GM18951 (cell line): ENCODE data around the gene FAM161B.
A peak's percentile ranks its signal among the peaks of the same experiment; 100 is the strongest.
"Not testable (repeated sequence)": the region's sequence is repeated elsewhere in the genome, so short reads cannot be mapped to it uniquely, and the experiment has no call there.

Source experiments
- POLR2A ChIP-seq: IDR thresholded peaks from 4 replicates; pipeline ENCODE4 v1.6.1; 2011; ENCODE audit warnings: mild to moderate bottlenecking; ENCODE audit not compliant: insufficient read length, insufficient read depth; ENCODE audit errors: extremely low read depth
- in situ Hi-C: fragments of 300-500 bp; cut with MboI; formaldehyde crosslinking; loops from one replicate; pipeline ENCODE4 v1.12.0; 2022; ENCODE audit warnings: low sequenced_read_pairs, mixed read lengths, inconsistent platforms; ENCODE audit not compliant: unreplicated experiment

FAM161B gene, protein sequence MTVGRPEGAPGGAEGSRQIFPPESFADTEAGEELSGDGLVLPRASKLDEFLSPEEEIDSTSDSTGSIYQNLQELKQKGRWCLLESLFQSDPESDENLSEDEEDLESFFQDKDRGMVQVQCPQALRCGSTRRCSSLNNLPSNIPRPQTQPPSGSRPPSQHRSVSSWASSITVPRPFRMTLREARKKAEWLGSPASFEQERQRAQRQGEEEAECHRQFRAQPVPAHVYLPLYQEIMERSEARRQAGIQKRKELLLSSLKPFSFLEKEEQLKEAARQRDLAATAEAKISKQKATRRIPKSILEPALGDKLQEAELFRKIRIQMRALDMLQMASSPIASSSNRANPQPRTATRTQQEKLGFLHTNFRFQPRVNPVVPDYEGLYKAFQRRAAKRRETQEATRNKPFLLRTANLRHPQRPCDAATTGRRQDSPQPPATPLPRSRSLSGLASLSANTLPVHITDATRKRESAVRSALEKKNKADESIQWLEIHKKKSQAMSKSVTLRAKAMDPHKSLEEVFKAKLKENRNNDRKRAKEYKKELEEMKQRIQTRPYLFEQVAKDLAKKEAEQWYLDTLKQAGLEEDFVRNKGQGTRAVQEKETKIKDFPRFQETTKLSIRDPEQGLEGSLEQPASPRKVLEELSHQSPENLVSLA

GRCh38 chr14:73949752-73950734 lies at the start of gene FAM161B, which contains the start of gene COQ6:
Gene FAM161B, minus strand, starts transcription at chr14:73950094. Its CDS starts 68 bp downstream, at chr14:73950026.
Gene COQ6, plus strand, starts transcription at chr14:73950302. Its CDS starts 31 bp downstream, at chr14:73950333.
- TF ChIP-seq POLR2A, result peak; percentile 94
- in situ Hi-C loops, result no loop called here

GRCh38 chr14:73998726-73999125 lies 48.8 kb upstream of the FAM161B start:
- TF ChIP-seq POLR2A, result no peak
- in situ Hi-C loops, result no loop called here

DNA sequence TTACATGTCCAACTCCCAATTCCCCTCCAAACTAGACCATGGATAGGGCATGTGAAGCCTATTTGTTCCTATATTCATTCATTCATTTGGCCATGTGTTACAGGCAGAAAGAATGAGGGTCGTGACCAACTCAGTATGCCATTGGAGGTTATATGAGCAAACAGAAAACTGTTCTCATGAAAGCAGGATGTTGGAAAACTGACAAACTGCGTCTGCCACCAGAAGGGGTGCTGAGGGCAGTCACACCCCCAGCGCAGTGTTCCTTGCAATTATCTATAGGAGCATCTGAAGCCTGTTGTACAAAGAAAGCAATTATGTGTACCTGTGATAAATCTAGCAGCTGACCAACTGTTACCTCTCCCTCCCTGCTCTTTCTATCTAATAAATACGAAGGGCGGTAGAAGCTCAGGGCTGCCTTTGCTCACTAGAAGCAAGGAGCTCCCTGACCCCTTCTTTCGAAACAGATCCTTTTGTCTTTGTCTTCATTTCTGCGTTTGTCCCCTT lies 48.1 kb upstream of the FAM161B start:
- in situ Hi-C loops, result no loop called here
- no peak for TF ChIP-seq POLR2A

DNA sequence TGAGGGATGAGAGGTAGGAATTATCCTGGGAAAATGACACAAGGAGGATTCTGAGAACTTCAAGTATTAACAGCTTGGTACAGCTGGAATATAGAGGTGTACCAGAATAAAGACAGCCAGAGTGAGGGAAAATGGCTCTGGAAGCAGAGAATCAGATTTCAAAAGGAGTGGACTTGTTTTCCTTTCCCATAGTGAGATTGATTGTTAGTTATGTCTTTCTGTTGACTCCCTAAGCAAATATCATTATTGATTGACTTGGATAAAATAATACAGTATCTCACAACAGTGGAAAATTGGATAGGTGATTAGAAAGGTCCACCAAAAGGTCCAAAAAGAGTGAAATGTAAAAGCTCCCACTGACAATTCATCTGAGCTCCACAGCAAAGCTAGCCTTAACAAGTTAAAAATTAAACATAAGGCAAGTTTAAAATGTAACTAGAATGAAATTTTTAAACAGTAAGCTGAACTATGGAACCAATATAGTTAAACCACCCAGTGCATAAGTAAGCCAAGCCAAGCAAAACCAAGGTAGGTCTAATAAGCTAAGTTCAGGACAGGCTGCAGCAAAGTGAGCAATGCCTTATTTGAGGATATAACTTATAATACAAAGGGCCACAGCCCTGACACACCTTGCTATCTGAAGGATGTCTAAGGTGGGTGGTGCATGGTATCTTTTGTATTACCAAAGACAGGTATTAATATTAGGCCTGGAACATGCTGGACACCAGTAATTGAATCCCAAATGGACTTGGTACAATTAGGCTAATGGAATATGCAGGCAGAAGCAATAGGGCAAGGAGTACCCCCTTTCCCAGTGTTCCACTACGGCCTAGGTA lies 47.4 kb upstream of the FAM161B start:
- TF ChIP-seq POLR2A, result no peak
- in situ Hi-C loops, result no loop called here

DNA sequence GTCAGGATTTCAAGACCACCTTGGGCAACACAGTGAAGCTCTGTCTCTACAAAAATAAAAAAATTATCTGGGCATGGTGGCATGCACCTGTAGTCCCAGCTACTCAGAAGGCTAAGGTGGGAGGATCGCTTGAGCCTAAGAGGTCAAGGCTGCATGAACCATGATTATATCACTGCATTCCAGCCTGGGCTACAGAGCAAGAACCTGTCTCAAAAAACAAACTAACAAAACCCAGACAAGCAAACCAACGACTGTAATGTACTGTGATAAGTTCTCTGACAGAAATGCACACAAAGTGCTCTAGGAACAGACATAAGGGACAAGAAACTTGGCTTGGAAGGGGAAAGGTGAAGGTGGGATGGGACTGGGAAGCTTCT lies 46.8 kb upstream of the FAM161B start:
- in situ Hi-C loops, result no loop called here
- no peak for TF ChIP-seq POLR2A

GRCh38 chr14:73995977-73996378 lies 46.1 kb upstream of the FAM161B start:
- no peak for TF ChIP-seq POLR2A
- in situ Hi-C loops, result no loop called here

- in situ Hi-C loops, result not testable (repeated sequence)
Measured at GRCh38 chr14:73994926-73995325, 45.0 kb upstream of the FAM161B start.

DNA sequence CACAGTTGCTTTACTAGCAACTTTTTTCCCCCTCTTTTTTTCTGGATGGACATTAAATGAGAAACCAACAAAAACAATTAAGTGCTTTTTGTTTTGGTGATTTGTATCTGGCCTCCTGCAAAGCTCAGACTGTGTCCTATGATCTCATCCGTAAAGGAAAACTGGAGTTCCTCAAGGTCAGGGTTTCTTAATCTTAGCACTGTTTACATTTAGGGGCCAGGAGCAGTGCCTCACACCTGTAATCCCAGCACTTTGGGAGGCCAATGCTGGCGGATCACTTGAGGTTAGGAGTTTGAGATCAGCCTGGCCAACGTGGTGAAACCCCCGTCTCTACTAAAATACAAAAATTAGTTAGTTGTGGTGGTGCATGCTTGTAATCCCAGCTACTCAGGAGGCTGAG lies 41.2 kb upstream of the FAM161B start:
- TF ChIP-seq POLR2A, result no peak
- in situ Hi-C loops, result no loop called here

- in situ Hi-C loops, result not testable (repeated sequence)
Measured at GRCh38 chr14:73988656-73989055, 38.8 kb upstream of the FAM161B start.

DNA sequence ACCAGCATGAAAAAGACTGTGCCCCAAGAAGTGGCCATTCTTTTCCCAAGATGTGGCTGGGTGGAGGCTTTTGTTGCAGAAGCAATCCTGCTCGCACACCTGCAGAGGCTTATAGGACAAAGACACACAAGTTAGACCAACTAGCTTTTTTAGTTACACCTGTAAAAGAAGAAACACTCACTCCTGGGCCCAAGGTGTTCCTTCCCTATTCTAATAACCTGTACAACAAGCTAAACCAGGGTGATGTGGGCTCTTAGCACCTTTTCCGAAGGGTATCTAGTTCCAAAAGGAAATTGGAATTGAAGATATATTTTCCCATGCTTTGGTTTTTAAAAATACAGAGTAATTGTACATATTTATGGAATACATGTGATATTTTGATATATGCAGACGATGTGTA lies 38.2 kb upstream of the FAM161B start:
- no peak for TF ChIP-seq POLR2A
- in situ Hi-C loops, result no loop called here

- in situ Hi-C loops, result no loop called here
- no peak for TF ChIP-seq POLR2A
Measured at GRCh38 chr14:73977896-73978295, 28.0 kb upstream of the FAM161B start.

DNA sequence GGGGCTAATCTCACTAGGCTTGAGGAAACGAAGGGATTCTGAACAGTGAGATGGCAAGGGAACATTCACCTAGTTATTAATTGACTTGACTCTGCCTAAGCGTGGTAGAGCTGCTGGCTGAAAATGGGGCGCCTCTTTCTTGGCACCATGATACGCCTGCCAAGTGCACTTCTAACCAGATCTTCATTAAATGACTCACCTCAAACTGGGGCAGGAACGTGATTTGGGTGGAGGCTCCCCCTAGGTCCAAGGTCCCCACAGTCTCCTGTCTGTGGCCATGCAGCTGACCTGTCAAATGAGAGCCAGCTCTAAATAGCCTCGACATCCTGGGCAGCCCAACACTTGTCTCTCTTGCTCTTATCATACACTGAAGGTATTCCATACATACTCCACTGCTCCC lies 26.2 kb upstream of the FAM161B start:
- TF ChIP-seq POLR2A, result no peak
- in situ Hi-C loops, result no loop called here
